PC-3 (cell line): Measurements from ENCODE around the gene PDLIM5.

Experiments used
- EZH2 ChIP-seq: fragments of 300-600 bp; sonication (generic); IDR thresholded peaks from one replicate; pipeline ENCODE4 v1.6.1; 2017; ENCODE audit warnings: antibody characterized with exemption, mild to moderate bottlenecking, low read length; ENCODE audit not compliant: unreplicated experiment
- EZH2phosphoT487 ChIP-seq: fragments of 300-600 bp; sonication (generic); IDR thresholded peaks from 2 replicates; pipeline ENCODE4 v1.6.1; 2018; ENCODE audit warnings: mild to moderate bottlenecking, antibody characterized with exemption, low read length, borderline replicate concordance
- TF ChIP-seq, protein P1 (sequence below): fragments of 300-600 bp; sonication (generic); conservative IDR thresholded peaks from 2 replicates; pipeline ENCODE4 v1.5.1; 2017; ENCODE audit warnings: antibody characterized with exemption, low read depth, mild to moderate bottlenecking, low read length

DNA sequence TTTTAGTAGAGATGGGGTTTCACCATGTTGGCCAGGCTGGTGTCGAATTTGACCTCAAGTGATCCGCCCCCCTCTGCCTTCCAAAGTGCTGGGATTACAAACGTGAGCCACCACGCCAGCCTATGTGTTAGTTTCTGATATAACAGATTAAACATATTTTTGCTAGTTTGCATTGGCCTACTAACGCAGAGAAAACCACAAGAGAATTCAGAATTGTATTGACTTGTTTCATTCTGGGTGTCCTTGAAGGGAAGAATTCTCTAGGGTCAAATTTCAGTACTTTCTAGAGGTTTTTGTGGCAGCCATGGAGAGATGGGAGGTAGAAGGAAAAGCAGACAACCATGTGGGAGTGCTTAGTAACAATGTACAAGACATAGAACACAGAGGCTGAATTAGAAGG, 259.9 kb downstream of the PDLIM5 start:
- TF ChIP-seq, protein P1, sequence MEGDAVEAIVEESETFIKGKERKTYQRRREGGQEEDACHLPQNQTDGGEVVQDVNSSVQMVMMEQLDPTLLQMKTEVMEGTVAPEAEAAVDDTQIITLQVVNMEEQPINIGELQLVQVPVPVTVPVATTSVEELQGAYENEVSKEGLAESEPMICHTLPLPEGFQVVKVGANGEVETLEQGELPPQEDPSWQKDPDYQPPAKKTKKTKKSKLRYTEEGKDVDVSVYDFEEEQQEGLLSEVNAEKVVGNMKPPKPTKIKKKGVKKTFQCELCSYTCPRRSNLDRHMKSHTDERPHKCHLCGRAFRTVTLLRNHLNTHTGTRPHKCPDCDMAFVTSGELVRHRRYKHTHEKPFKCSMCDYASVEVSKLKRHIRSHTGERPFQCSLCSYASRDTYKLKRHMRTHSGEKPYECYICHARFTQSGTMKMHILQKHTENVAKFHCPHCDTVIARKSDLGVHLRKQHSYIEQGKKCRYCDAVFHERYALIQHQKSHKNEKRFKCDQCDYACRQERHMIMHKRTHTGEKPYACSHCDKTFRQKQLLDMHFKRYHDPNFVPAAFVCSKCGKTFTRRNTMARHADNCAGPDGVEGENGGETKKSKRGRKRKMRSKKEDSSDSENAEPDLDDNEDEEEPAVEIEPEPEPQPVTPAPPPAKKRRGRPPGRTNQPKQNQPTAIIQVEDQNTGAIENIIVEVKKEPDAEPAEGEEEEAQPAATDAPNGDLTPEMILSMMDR = no peak
- TF ChIP-seq EZH2phosphoT487 (no peak), EZH2 (no peak)
